Limb (tissue), 2 donors: Measurements from ENCODE around the gene TBX4.

Source experiments
- DNase-seq, 2 donors: peaks; one replicate each; pipeline ENCODE4 v3.0.0-alpha.2; 2016; ENCODE audit errors: extremely low spot score in 2 of 2

The TBX4 gene

GRCh38 chr17:61464130-61464842 is 12.1 kb downstream of the TBX4 start:
- DNase-seq: no peak

GRCh38 chr17:61464843-61465180 is 12.6 kb downstream of the TBX4 start:
- DNase-seq: no peak

GRCh38 chr17:61465550-61466237 is 13.5 kb downstream of the TBX4 start:
- peak in 1 of 2 donors; percentile 21 for DNase-seq

- DNase-seq: no peak
Observed at GRCh38 chr17:61466246-61466645, 14.0 kb downstream of the TBX4 start.

- peak in 1 of 2 donors; percentile 25 for DNase-seq
Observed at GRCh38 chr17:61467416-61468262, 15.4 kb downstream of the TBX4 start.

- peak in 1 of 2 donors; percentile 20 for DNase-seq
Observed at GRCh38 chr17:61468263-61468907, 16.2 kb downstream of the TBX4 start.

- DNase-seq: no peak
Observed at GRCh38 chr17:61469474-61469873, 17.3 kb downstream of the TBX4 start.

- DNase-seq: peak in 1 of 2 donors; percentile 18
Observed at GRCh38 chr17:61469949-61470348, 17.7 kb downstream of the TBX4 start.

GRCh38 chr17:61470530-61471136 is 18.4 kb downstream of the TBX4 start:
- DNase-seq: peak in 1 of 2 donors; percentile 17

GRCh38 chr17:61474235-61474927 is 22.2 kb downstream of the TBX4 start:
- peak in 1 of 2 donors; percentile 19 for DNase-seq

GRCh38 chr17:61474934-61475333 is 22.7 kb downstream of the TBX4 start:
- DNase-seq: no peak

- no peak for DNase-seq
Observed at GRCh38 chr17:61475726-61476125, 23.5 kb downstream of the TBX4 start.

GRCh38 chr17:61476476-61477203 is 24.4 kb downstream of the TBX4 start:
- DNase-seq: peak in 1 of 2 donors; percentile 21

GRCh38 chr17:61477204-61477834 is 25.1 kb downstream of the TBX4 start:
- peak in 1 of 2 donors; percentile 39 for DNase-seq

GRCh38 chr17:61478026-61478789 is 26.0 kb downstream of the TBX4 start:
- DNase-seq: peak in 1 of 2 donors; percentile 21

GRCh38 chr17:61478790-61479492 is 26.7 kb downstream of the TBX4 start:
- peak in 1 of 2 donors; percentile 20 for DNase-seq

- peak in 1 of 2 donors; percentile 19 for DNase-seq
Observed at GRCh38 chr17:61479493-61480413, 27.5 kb downstream of the TBX4 start.
